ENCODE measurements around the gene DCTPP1. TPM values are rescaled to one million over a fixed set of nuclear protein-coding genes. Genes with fewer than 3 reads are reported as not detected.

Gene DCTPP1
- total RNA-seq, 1 donor: 13.8 TPM

DNA sequence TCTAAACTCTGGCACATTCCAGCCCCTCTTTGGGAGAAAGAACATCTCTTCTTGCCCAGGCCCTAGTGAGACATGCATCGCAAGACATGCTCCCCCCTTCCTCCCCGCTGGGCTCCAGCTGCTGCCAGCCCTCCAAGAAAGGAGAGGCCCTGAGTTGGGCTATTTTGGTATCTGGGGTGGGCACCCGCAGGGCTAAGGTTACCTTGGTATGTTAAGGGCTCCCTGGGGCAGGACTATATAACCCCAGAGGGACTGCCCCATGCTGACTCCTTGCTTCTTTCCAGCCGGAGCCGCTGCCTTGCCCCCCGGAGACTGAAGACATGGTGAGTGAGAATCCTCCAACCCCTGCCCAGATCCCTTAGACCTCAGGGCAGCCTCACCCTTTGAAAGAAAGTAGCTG is 55.3 kb downstream of the DCTPP1 start, which contains the start of gene MYL11:
Gene MYL11 (plus strand): TSS at position 265 of the 400 bp plus-strand sequence. CDS start 56 bp downstream, at position 321.
- Histone ChIP-seq H2AFZ (ENCODE audit: low read length) (no peak within 1 kb of the TSS), H3K27ac (ENCODE audit: low read depth, low read length) (no peak within 1 kb of the TSS)

More for the DNA sequence above, 55.3 kb downstream of the DCTPP1 start, which contains the start of gene MYL11:
- peaks cover 19% of the 10 kb centered on the region for H3K4me1 ChIP-seq (ENCODE audit: insufficient read depth, low read length)
- peaks cover 6% of the 10 kb centered on the region for H4K20me1 ChIP-seq (ENCODE audit: insufficient read depth, low read length)
- no peak within 1 kb of the TSS for H3K4me3 ChIP-seq (ENCODE audit: insufficient read depth, low read length)
- H3K4me2 ChIP-seq (ENCODE audit: insufficient read depth, low read length): no peak within 1 kb of the TSS
- H3K79me2 ChIP-seq (ENCODE audit: insufficient read depth, low read length): peaks cover 9% of the 10 kb centered on the region
- DNase-seq (ENCODE audit: insufficient read length, low spot score, missing footprints): no peak
- no peaks in the 10 kb centered on the region for H3K36me3 ChIP-seq (ENCODE audit: insufficient read depth, low read length)
- H3K27me3 ChIP-seq (ENCODE audit: insufficient read depth, low read length): no peaks in the 10 kb centered on the region
- TF ChIP-seq, protein P1, sequence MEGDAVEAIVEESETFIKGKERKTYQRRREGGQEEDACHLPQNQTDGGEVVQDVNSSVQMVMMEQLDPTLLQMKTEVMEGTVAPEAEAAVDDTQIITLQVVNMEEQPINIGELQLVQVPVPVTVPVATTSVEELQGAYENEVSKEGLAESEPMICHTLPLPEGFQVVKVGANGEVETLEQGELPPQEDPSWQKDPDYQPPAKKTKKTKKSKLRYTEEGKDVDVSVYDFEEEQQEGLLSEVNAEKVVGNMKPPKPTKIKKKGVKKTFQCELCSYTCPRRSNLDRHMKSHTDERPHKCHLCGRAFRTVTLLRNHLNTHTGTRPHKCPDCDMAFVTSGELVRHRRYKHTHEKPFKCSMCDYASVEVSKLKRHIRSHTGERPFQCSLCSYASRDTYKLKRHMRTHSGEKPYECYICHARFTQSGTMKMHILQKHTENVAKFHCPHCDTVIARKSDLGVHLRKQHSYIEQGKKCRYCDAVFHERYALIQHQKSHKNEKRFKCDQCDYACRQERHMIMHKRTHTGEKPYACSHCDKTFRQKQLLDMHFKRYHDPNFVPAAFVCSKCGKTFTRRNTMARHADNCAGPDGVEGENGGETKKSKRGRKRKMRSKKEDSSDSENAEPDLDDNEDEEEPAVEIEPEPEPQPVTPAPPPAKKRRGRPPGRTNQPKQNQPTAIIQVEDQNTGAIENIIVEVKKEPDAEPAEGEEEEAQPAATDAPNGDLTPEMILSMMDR (IDR thresholded peaks at IDR 0.05; ENCODE audit: extremely low read depth, low read depth, low read length): no peak
- no peaks in the 10 kb centered on the region for H3K9me3 ChIP-seq (ENCODE audit: low read depth, low read length)

Small RNA genes within 50 kb of the gene (small RNA-seq; reads per million reads assigned to genes)
- gene RF00019: not detected
- 5.4 reads per million, percentile 87 among the genes with 10 or more reads in this experiment for gene RF00406

Other genes with a start within 250 kb of the DCTPP1 start
- gene CORO1A, start 246.4 kb downstream of the DCTPP1 start, total RNA-seq: 0.36 and 0.59 TPM in 2 replicates
- gene BOLA2B, start 236.4 kb downstream of the DCTPP1 start, total RNA-seq: 26.8 and 64.8 TPM in 2 replicates
- gene SLX1A, start 236.2 kb downstream of the DCTPP1 start, total RNA-seq: 19.9 and 23.3 TPM in 2 replicates
- gene SULT1A3, start 230.8 kb downstream of the DCTPP1 start, total RNA-seq: 4.1 and 6.2 TPM in 2 replicates
- gene NPIPB13, start 181.6 kb downstream of the DCTPP1 start, total RNA-seq: 5.9 and 7.2 TPM in 2 replicates
- gene CD2BP2, start 74.7 kb downstream of the DCTPP1 start, total RNA-seq: 30.9 and 32.9 TPM in 2 replicates
- gene TBC1D10B, start 59.5 kb downstream of the DCTPP1 start, total RNA-seq: 26.5 and 31.5 TPM in 2 replicates
- not detected in 2 replicates for gene MYL11, start 55.2 kb downstream of the DCTPP1 start, total RNA-seq
- 0.29 TPM in 1 of 2 replicates, not detected in the other for gene SEPTIN1, start 47.5 kb downstream of the DCTPP1 start, total RNA-seq
- 10.0 and 10.9 TPM in 2 replicates for gene ZNF48, start 34.6 kb downstream of the DCTPP1 start, total RNA-seq
- 10.9 and 14.8 TPM in 2 replicates for gene ZNF771, start 22.4 kb downstream of the DCTPP1 start, total RNA-seq
- gene SEPHS2, start 15.8 kb upstream of the DCTPP1 start, total RNA-seq: 18.0 and 20.3 TPM in 2 replicates
- 0.36 TPM in 1 of 2 replicates, not detected in the other for gene ITGAL, start 42.7 kb upstream of the DCTPP1 start, total RNA-seq
- 22.7 and 25.0 TPM in 2 replicates for gene ZNF768, start 96.5 kb upstream of the DCTPP1 start, total RNA-seq
- 16.6 and 17.1 TPM in 2 replicates for gene ZNF747, start 104.8 kb upstream of the DCTPP1 start, total RNA-seq
- 5.3 and 7.6 TPM in 2 replicates for gene ZNF764, start 128.3 kb upstream of the DCTPP1 start, total RNA-seq
- 10.9 and 12.3 TPM in 2 replicates for gene ZNF688, start 141.7 kb upstream of the DCTPP1 start, total RNA-seq
- 13.4 and 13.6 TPM in 2 replicates for gene ZNF785, start 155.7 kb upstream of the DCTPP1 start, total RNA-seq
- 7.1 and 8.3 TPM in 2 replicates for gene ZNF689, start 180.4 kb upstream of the DCTPP1 start, total RNA-seq
- gene PRR14, start 220.9 kb upstream of the DCTPP1 start, total RNA-seq: 6.8 and 8.0 TPM in 2 replicates
- gene FBRS, start 228.4 kb upstream of the DCTPP1 start, total RNA-seq: 24.5 and 30.8 TPM in 2 replicates